PC-3 (cell line): ENCODE results near the gene CEP68. TPM values are rescaled to one million over a fixed set of nuclear protein-coding genes. Genes with fewer than 3 reads are reported as not detected.

Experiments used
- ATAC-seq: fragments of 200-7000 bp; cut with Tn5 transposase; 2 replicates; pipeline ENCODE4 v1.9.1; 2020; ENCODE audit warnings: mild to moderate bottlenecking, moderate library complexity
- BruUV-seq: library from RNA; stranded (reverse); fragments of 400-500 nt; replicated peaks from 2 replicates; lab custom pipeline; 2021; lab: Mats Ljungman, UMichigan
- CTCF ChIA-PET: fragments of 300-600 bp; sonication (Branson Sonifier 250); formaldehyde crosslinking; loops from one replicate; lab custom pipeline; 2022; ENCODE audit warnings: antibody characterized with exemption; lab: Charles Lee
- POLR2A ChIA-PET: fragments of 300-600 bp; sonication (Branson Sonifier 250); formaldehyde crosslinking; loops from one replicate; lab custom pipeline; 2022; ENCODE audit warnings: antibody characterized with exemption; ENCODE audit not compliant: unreplicated experiment; lab: Charles Lee
- DNase-seq: peaks from one replicate; pipeline ENCODE4 v3.0.0-alpha.2; 2015
- H2AFZ ChIP-seq: fragments of 300-600 bp; sonication (generic); 2 replicates; pipeline ENCODE4 v1.6.0; 2016; ENCODE audit warnings: antibody characterized with exemption, low read length
- H3F3A ChIP-seq: fragments of 300-600 bp; sonication (generic); one replicate; pipeline ENCODE4 v1.6.0; 2017; ENCODE audit warnings: antibody characterized with exemption, low read length, control low read depth, mild to moderate bottlenecking; ENCODE audit not compliant: unreplicated experiment
- H3K27ac ChIP-seq: fragments of 300-600 bp; sonication (generic); 2 replicates; pipeline ENCODE4 v1.5.1; 2016; ENCODE audit warnings: mild to moderate bottlenecking, low read length
- H3K27me3 ChIP-seq: fragments of 300-600 bp; sonication (generic); 2 replicates; pipeline ENCODE4 v1.6.1; 2016; ENCODE audit warnings: low read length, mixed read lengths
- H3K36me3 ChIP-seq: fragments of 300-600 bp; sonication (generic); 2 replicates; pipeline ENCODE4 v1.6.1; 2016; ENCODE audit warnings: low read depth, mixed run types, low read length, mixed read lengths
- H3K4me1 ChIP-seq: fragments of 300-600 bp; sonication (generic); 2 replicates; pipeline ENCODE4 v1.5.1; 2016; ENCODE audit warnings: low read length; ENCODE audit not compliant: insufficient read depth
- H3K4me2 ChIP-seq: fragments of 300-600 bp; sonication (generic); 2 replicates; pipeline ENCODE4 v1.6.0; 2016; ENCODE audit warnings: low read length
- H3K4me3 ChIP-seq: fragments of 300-600 bp; sonication (generic); 2 replicates; pipeline ENCODE4 v1.5.1; 2016; ENCODE audit warnings: mild to moderate bottlenecking, low read length, mixed read lengths
- H3K79me2 ChIP-seq: fragments of 300-600 bp; sonication (generic); 2 replicates; pipeline ENCODE4 v1.6.1; 2017; ENCODE audit warnings: low read length, mixed read lengths
- H3K9ac ChIP-seq: fragments of 300-600 bp; sonication (generic); 2 replicates; pipeline ENCODE4 v1.6.0; 2016; ENCODE audit warnings: mild to moderate bottlenecking, low read length
- H3K9me2 ChIP-seq: fragments of 300-600 bp; sonication (generic); replicated peaks from 2 replicates; pipeline ENCODE4 v1.6.1; 2016; ENCODE audit warnings: mixed run types, low read length, mixed read lengths
- H3K9me3 ChIP-seq: fragments of 300-600 bp; sonication (generic); 2 replicates; pipeline ENCODE4 v1.6.1; 2016; ENCODE audit warnings: low read length, mixed read lengths
- H4K20me1 ChIP-seq: fragments of 300-600 bp; sonication (generic); 2 replicates; pipeline ENCODE4 v1.6.1; 2016; ENCODE audit warnings: low read length, mixed read lengths
- CTCF ChIP-seq: fragments of 300-600 bp; sonication (generic); conservative IDR thresholded peaks from 2 replicates; pipeline ENCODE4 v1.5.1; 2017; ENCODE audit warnings: antibody characterized with exemption, low read depth, mild to moderate bottlenecking, low read length
- EZH2 ChIP-seq: fragments of 300-600 bp; sonication (generic); IDR thresholded peaks from one replicate; pipeline ENCODE4 v1.6.1; 2017; ENCODE audit warnings: antibody characterized with exemption, mild to moderate bottlenecking, low read length; ENCODE audit not compliant: unreplicated experiment
- EZH2phosphoT487 ChIP-seq: fragments of 300-600 bp; sonication (generic); IDR thresholded peaks from 2 replicates; pipeline ENCODE4 v1.6.1; 2018; ENCODE audit warnings: mild to moderate bottlenecking, antibody characterized with exemption, low read length, borderline replicate concordance
- intact Hi-C: fragments of 100-400 bp; cut with micrococcal nuclease; formaldehyde crosslinking; loops from 2 replicates; pipeline ENCODE4 v1.9.0; 2023
- total RNA-seq: library from RNA; depleted of rRNA; stranded (reverse); fragments of >200 nt; gene quantifications from 2 replicates; pipeline ENCODE4 v1.2.3, GENCODE V29; 2014

CEP68 gene
- total RNA-seq, 1 experiment from 2014 or later, result 3.4 TPM

- H3K9ac ChIP-seq, result no peak overlapping the region
- no peak overlapping the region for H2AFZ ChIP-seq
- H3K9me2 ChIP-seq, result no peaks in the 10 kb centered on the region
- no peaks in the 10 kb centered on the region for H3K79me2 ChIP-seq
- ChIA-PET POLR2A (no interaction called here), CTCF (interaction anchor here (0.6 kb wide), 1 partner anchor 22 kb away, joined by 3 read pairs; no protein-coding TSS in a partner anchor)
- no TSS peak for BruUV-seq
- intact Hi-C loops, result no loop called here
- H3K36me3 ChIP-seq, result peaks cover 15% of the 10 kb centered on the region
- H3K4me1 ChIP-seq, result peaks cover 36% of the 10 kb centered on the region
- H4K20me1 ChIP-seq, result no peaks in the 10 kb centered on the region
- ATAC-seq (no peak), DNase-seq (no peak)
- no peak overlapping the region for H3K4me2 ChIP-seq
- no peaks in the 10 kb centered on the region for H3F3A ChIP-seq
- no peak overlapping the region for H3K27ac ChIP-seq
- no peak overlapping the region for H3K4me3 ChIP-seq
- no peaks in the 10 kb centered on the region for H3K9me3 ChIP-seq
- no peaks in the 10 kb centered on the region for H3K27me3 ChIP-seq
- TF ChIP-seq EZH2phosphoT487 (no peak), EZH2 (no peak), CTCF (no peak)
These were observed 17.8 kb downstream of the CEP68 start for GRCh38 chr2:65073879-65074565.

GRCh38 chr2:65075176-65075575 lies 19.0 kb downstream of the CEP68 start:
- H3K27me3 ChIP-seq, result no peaks in the 10 kb centered on the region
- H3K9me2 ChIP-seq, result no peaks in the 10 kb centered on the region
- H2AFZ ChIP-seq, result no peak overlapping the region
- H3K36me3 ChIP-seq, result peaks cover 15% of the 10 kb centered on the region
- no peak overlapping the region for H3K4me2 ChIP-seq
- H3K9ac ChIP-seq, result no peak overlapping the region
- no peaks in the 10 kb centered on the region for H3K9me3 ChIP-seq
- no peaks in the 10 kb centered on the region for H3F3A ChIP-seq
- no TSS peak for BruUV-seq
- H3K4me1 ChIP-seq, result peaks cover 29% of the 10 kb centered on the region
- ChIA-PET POLR2A (interaction anchor here (0.6 kb wide), 1 partner anchor 10 kb away, joined by 3 read pairs; no protein-coding TSS in a partner anchor), CTCF (no interaction called here)
- intact Hi-C loops, result no loop called here
- TF ChIP-seq EZH2 (no peak), EZH2phosphoT487 (no peak)
- ATAC-seq (no peak), DNase-seq (no peak)
- H3K79me2 ChIP-seq, result no peaks in the 10 kb centered on the region
- H4K20me1 ChIP-seq, result no peaks in the 10 kb centered on the region
- H3K4me3 ChIP-seq, result no peak overlapping the region
- H3K27ac ChIP-seq, result no peak overlapping the region

- H3K9me3 ChIP-seq, result no peaks in the 10 kb centered on the region
- H3K9ac ChIP-seq, result no peak overlapping the region
- H3K4me1 ChIP-seq, result peaks cover 23% of the 10 kb centered on the region
- DNase-seq (no peak), ATAC-seq (peak; percentile 33)
- no peaks in the 10 kb centered on the region for H4K20me1 ChIP-seq
- BruUV-seq, result no TSS peak
- ChIA-PET CTCF (no interaction called here), POLR2A (interaction anchor here (0.5 to 0.6 kb wide), 2 partner anchors 29 to 152 kb away, joined by 3 to 4 read pairs; partner anchors contain the start of gene ACTR2)
- peak overlapping the region; percentile 6; the same call in 1 of the 2 replicates for H3K27ac ChIP-seq
- no peaks in the 10 kb centered on the region for H3K27me3 ChIP-seq
- TF ChIP-seq EZH2phosphoT487 (no peak), CTCF (no peak), EZH2 (no peak)
- H3K4me2 ChIP-seq, result 0 out of 2 replicates have a peak overlapping the region, but pooled peaks have one; percentile 2
- H2AFZ ChIP-seq, result no peak overlapping the region
- no peaks in the 10 kb centered on the region for H3K79me2 ChIP-seq
- H3K36me3 ChIP-seq, result peaks cover 15% of the 10 kb centered on the region
- no peaks in the 10 kb centered on the region for H3F3A ChIP-seq
- no peaks in the 10 kb centered on the region for H3K9me2 ChIP-seq
- intact Hi-C loops, result no loop called here
- no peak overlapping the region for H3K4me3 ChIP-seq
These were observed 19.6 kb downstream of the CEP68 start for GRCh38 chr2:65075605-65076344.
